GM19452 (cell line): ENCODE results near the gene FXYD5.

Experiments
- ATAC-seq: cut with Tn5 transposase; IDR thresholded peaks from one replicate; pipeline ENCODE4 v1.9.1; 2021; ENCODE audit not compliant: unreplicated experiment

Gene FXYD5

DNA sequence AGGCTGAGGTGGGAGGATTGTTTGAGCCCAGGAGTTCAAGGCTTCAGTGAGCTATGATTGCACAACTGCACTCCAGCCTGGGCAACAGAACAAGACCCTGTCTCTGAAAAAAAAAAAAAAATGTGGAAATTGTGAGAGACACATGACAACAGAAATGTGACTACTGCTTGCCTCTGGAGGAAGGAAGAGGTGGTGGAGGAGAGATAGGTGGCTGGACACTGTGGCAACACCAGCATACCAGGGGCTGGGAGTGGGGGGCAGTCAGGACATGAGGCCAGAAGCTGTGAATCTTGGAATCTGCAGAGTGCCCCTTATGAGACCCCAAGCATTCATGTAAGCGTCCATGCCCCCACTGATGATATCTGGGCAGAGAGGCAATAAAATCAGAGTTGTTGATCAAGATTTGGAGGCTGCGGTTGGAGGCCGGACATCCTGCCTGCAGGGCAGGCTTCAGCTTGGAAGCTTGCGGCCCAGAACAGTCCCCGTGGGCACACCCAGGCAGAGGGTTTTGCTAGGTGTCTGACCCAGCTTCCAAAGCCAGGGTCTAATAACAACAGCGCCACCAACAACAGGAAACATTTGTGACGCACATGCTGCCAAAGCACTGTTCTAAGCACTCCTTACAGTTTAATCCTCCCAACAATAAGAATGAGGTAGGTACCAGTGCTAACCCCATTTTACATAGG is 57.2 kb downstream of the FXYD5 start:
- ATAC-seq: no peak

DNA sequence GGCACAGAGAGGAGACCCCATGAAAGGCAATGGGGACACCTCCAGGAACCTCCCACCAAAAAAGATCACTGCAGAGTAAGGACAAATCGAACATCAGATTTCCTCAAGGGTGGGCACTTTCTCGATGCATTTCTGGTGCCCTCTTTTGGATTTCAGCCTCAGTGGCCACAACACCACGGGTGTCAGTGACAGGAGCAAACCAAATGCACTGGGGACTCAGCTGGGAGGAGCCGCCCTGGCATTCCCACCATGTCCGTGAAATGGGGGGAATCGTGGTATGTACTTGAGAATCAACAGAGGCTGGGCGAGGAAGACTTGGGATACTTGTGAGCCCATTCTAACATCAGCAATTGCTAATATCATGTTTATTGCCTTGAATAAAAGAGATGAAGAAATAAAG is 57.7 kb downstream of the FXYD5 start:
- ATAC-seq: no peak

DNA sequence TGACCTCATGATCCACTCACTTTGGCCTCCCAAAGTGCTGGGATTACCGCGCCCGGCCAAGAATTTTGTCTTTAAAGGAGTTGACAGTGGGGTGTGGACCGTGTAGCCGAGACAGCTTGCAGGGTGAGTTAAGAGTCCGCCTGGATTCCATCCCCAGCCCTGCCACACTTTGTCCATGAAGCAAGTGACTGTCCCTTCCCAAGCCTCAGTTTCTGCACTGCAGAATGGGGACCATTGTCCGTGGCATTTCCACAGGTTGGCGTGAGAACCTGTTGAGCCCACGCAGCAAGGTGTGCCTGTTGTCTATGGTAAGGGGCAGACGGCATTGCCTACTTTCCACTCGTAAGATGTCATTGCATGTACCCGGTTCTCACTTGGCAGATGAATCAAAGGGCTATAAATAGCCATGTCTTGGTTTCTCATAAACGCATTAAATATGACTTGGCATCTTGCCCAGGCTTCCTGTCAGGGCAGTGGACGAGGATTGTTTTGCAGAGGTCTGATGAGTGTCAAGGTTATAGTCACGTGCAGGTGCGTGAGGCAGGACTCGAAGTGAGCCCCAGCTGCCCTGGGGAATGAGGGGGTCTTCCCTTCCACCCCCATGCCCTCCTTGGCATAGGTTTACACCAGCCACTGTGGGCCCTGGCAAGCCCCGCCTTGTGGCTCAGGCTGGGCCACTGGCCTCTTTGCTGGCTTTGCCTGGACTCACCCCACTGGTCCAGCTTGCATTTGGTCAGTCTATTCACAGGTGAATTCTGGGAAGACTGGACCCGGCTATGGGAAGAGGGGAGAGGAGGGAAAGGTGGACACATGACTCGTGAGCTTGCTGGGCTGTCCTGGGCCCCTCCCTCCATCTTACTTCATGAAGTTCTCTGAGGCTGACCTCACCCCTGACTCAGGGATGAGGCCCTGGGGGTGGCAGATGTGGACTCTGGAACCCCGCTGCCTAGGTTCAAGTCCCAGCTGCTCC is 59.4 kb downstream of the FXYD5 start:
- ATAC-seq: peak; percentile 57

DNA sequence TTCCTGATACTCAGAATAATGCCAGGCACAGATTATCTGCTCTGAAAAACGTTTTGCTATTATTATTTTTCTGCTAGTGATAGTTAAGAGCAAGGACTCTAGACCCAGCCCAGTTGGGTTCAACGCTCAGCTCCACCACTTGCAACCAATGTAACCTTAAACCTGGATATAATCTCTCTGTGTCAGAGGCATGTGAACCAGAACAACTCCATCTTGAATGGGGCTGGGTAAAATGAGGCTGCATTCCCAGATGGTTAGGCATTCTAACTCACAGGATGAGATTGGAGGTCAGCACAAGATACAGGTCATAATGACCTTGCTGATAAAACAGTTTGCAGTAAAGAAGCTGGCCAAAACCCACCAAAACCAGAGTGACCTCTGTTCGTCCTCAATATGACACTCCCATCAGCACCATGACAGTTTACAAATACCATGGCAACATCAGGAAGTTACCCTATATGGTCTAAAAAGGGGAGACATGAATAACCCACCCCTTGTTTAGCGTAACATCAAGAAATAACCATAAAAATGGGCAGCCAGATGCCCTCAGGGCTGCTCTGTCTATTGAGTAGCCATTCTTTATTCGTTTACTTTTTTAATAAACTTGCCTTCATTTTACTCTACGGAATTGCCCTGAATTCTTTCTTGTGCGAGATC is 60.4 kb downstream of the FXYD5 start:
- ATAC-seq: no peak

DNA sequence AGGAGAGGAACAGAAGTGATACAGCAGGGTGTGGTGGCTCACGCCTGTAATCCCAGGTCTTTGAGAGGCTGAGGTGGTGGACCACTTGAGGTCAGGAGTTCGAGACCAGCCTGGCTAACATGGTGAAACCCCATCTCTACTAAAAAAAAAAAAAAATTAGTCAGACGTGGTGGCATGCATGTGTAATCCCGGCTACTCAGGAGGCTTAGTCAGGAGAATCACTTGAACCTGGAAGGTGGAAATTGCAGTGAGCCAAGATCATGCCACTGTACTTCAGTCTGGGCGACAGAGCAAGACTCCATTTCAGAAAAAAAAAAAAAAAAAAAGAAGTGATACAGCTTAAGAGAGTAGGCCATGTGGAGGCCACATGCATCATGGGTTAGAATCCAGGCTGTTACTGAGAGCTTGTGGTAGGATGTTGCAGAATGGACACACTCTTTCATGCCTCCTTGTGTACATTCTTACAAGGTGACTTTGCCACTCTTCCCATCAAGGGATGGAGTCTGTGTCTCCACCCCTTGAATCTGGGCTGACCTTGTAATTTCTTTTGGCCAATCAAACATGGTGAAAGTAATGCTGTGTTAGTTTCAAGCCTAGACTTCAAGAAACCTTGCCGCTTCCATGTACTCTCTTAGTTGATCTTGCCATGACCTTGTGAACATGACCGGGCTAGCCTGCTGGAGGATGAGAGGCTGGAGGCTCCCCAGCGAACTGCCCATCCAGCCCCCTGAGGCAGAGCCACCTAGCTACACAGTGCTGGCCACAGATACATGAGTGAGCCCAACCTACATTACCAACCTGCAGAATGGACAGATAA is 61.7 kb downstream of the FXYD5 start:
- ATAC-seq: no peak

DNA sequence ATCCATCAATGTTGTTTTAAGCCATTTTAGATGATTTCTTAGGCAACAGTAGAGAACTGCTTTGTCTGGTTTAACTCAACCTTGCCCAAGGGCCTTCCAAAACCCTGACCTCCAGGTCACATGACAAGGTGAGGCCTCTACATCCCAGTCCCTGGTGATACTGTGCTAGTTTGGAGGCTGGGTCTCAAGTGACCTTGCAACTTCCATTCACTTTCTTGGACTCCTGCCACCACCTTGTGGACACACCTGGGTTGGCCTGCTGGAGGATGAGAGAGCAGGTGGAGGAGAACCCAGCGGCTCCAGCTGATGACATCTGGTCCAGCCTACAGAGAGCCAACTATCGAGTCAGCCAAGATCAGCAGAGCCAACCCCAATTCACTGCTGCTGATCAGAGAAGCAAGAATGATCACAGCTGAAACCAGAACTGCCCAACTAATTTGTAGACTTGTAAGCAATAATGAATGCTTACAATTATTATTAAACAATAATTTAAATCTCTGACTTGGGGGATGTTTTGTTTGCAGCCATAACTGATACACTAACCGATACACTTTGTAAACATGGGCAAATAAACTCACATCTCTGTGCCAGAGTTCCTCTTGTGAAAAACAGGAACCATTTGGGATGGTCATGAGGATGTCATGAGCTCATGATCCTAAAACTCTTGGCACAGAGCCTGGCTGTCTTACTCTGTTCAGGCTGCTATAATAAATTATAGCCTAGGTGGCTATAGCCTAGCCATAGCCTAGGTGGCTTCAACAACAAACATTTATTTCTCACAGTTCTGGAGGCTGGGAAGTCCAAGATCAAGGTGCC is 62.5 kb downstream of the FXYD5 start:
- ATAC-seq: no peak

DNA sequence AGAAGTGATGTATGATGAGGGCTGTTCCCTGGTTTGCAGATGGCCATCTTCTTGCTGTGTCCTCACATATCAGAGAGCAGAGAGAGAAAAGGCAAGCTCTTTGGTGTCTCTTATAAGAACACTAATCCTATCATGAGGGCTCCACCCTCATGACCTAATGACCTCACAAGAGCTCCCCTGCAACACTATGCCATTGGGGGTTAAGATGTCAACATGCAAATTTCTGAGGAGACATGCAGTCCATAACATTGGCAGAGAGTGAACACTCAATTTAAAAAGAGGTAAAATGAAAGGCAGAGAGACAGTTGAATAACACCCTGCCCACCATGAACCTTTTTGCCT is 63.1 kb downstream of the FXYD5 start:
- ATAC-seq: no peak

- ATAC-seq: no peak
These were observed 64.5 kb downstream of the FXYD5 start for GRCh38 chr19:35219008-35219407.
